ENCODE results near the gene ZFHX2. TPM values are rescaled to one million over a fixed set of nuclear protein-coding genes. Genes with fewer than 3 reads are reported as not detected.

Gene ZFHX2
- polyA plus RNA-seq, 1 of the 3 experiments (the other 2 are of a cell fraction): 0.77 TPM

DNA sequence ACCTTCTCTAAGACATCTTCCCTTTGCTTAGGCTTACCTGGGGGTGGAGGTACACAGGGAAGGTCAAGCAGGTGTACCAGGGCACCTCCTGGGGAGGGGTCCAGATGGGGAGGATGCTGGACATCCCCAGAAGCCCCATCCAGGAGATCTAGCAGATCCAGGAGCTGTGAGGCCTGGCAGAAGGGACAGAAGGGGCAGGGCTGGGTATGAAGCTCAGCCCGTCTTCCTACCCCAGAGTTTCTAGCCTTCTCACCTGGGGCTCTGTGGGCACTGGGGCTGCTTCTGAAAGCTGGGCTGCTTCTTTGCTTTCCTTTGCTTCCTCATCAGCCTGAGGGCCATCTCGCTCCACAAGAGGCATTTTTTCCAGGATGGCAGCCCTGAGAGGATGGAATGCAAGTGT lies 9.7 kb upstream of the ZFHX2 start:
- H3K9me2 ChIP-seq: no peaks in the 10 kb centered on the region
- no peak for DNase-seq
- peaks cover 0 to 15% of the 10 kb centered on the region in 2 experiments; a peak in 1 of 4 replicates for H3K4me1 ChIP-seq (ENCODE audit: control insufficient read depth in 1 of 2, insufficient read depth in 2 of 2, low read depth in 1 of 2, low read length in 1 of 2)
- no peaks in the 10 kb centered on the region for H3K9me3 ChIP-seq
- H3F3A ChIP-seq (replicated peaks; ENCODE audit: insufficient read depth): peaks cover 4% of the 10 kb centered on the region
- 100% methylated on average over 2 of the region's 2 CpGs for WGBS (ENCODE audit: low lambda C conversion rate)
- no peaks in the 10 kb centered on the region for H4K20me1 ChIP-seq (ENCODE audit: insufficient read depth)
- CTCF ChIA-PET: interaction anchor here (0.8 to 19.5 kb wide), 15 partner anchors 8 to 232 kb away, joined by 3 to 785 read pairs (median 9); partner anchors contain the start of genes AP1G2, NGDN and ZFHX2
- TF ChIP-seq, protein P1, sequence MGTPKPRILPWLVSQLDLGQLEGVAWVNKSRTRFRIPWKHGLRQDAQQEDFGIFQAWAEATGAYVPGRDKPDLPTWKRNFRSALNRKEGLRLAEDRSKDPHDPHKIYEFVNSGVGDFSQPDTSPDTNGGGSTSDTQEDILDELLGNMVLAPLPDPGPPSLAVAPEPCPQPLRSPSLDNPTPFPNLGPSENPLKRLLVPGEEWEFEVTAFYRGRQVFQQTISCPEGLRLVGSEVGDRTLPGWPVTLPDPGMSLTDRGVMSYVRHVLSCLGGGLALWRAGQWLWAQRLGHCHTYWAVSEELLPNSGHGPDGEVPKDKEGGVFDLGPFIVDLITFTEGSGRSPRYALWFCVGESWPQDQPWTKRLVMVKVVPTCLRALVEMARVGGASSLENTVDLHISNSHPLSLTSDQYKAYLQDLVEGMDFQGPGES (IDR thresholded peaks at IDR 0.05; ENCODE audit: low read depth, low read length): no peak
- TF ChIP-seq TEAD4 (IDR thresholded peaks at IDR 0.05; ENCODE audit: borderline replicate concordance, insufficient read depth) (no peak), FOSL2 (IDR thresholded peaks at IDR 0.05; ENCODE audit: borderline replicate concordance, low read depth) (no peak), JUND (IDR thresholded peaks at IDR 0.05) (no peak), FOXM1 (IDR thresholded peaks at IDR 0.05; ENCODE audit: low read depth) (no peak), RCOR1 (IDR thresholded peaks at IDR 0.05; ENCODE audit: low read length) (no peak), TCF12 (IDR thresholded peaks at IDR 0.05) (no peak)
- no peak overlapping the region for H3K4me3 ChIP-seq (ENCODE audit: low read depth in 2 of 2, low read length in 1 of 2)
- POLR2A ChIA-PET: interaction anchor here (1.2 to 2.2 kb wide), 4 partner anchors 17 to 92 kb away, joined by 3 to 10 read pairs (median 4); partner anchors contain the start of genes JPH4 and NGDN
- peaks cover 11% of the 10 kb centered on the region; the same call in 1 of the 2 replicates for H3K79me2 ChIP-seq (ENCODE audit: insufficient read depth)
- no peak overlapping the region for H2AFZ ChIP-seq (ENCODE audit: low read depth)
- H3K4me2 ChIP-seq: no peak overlapping the region
- H3K27ac ChIP-seq (ENCODE audit: low read depth in 2 of 2, low read length in 1 of 2): no peak overlapping the region
- H3K27me3 ChIP-seq (ENCODE audit: insufficient read depth): no peaks in the 10 kb centered on the region
- H3K36me3 ChIP-seq (replicated peaks in 1 of 2; ENCODE audit: control insufficient read depth in 1 of 2, insufficient read depth in 2 of 2, low read length in 1 of 2): peaks cover 17 to 56% of the 10 kb centered on the region in 2 experiments
- no peak overlapping the region for H3K9ac ChIP-seq

DNA sequence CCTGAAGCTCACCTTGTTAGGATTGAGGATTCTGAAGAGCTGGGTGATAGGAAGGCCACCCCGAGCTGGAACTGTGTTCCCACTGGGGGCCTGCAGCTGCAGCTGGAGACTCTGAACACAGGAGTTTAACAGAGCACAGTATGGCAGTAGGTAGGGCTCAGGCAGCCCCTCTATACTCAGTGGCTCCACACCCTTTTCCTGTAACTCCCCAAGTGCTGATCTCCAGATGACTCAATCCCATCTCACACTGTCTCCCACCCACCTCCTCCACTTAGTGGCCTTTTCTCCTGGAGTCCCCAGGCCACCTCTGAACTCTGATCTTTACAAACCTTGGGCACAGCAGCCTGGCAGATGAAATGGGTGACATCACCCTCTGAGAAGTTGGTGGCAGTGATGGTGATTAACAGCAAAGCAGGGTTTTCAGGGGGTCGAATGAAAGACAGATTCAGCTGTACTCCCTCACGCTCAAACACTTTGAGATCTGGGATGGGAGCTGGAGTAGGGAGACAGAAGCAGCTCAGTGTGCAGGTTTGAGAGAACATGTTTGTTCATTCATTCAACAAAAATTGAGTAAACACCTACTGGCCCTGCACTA lies 8.5 kb upstream of the ZFHX2 start:
- POLR2A ChIA-PET: interaction anchor here (1.0 to 2.2 kb wide), 5 partner anchors 18 to 83 kb away, joined by 3 to 10 read pairs (median 3); partner anchors contain the start of gene JPH4

More for the DNA sequence above, 8.5 kb upstream of the ZFHX2 start:
- Histone ChIP-seq H3K27me3 (ENCODE audit: insufficient read depth) (no peaks in the 10 kb centered on the region), H3F3A (replicated peaks; ENCODE audit: insufficient read depth) (peaks cover 4% of the 10 kb centered on the region), H3K4me1 (ENCODE audit: control insufficient read depth in 1 of 2, insufficient read depth in 2 of 2, low read depth in 1 of 2, low read length in 1 of 2) (peaks cover 3 to 13% of the 10 kb centered on the region in 2 experiments; a peak in 1 of 4 replicates), H3K4me2 (no peak overlapping the region), H3K79me2 (ENCODE audit: insufficient read depth) (peaks cover 14% of the 10 kb centered on the region; the same call in 1 of the 2 replicates), H2AFZ (ENCODE audit: low read depth) (no peak overlapping the region), H3K36me3 (replicated peaks in 1 of 2; ENCODE audit: control insufficient read depth in 1 of 2, insufficient read depth in 2 of 2, low read length in 1 of 2) (peaks cover 17 to 50% of the 10 kb centered on the region in 2 experiments), H3K9me3 (no peaks in the 10 kb centered on the region), H3K4me3 (ENCODE audit: low read depth in 2 of 2, low read length in 1 of 2) (no peak overlapping the region), H4K20me1 (ENCODE audit: insufficient read depth) (no peaks in the 10 kb centered on the region), H3K9me2 (no peaks in the 10 kb centered on the region), H3K9ac (no peak overlapping the region), H3K27ac (ENCODE audit: low read depth in 2 of 2, low read length in 1 of 2) (no peak overlapping the region)
- TF ChIP-seq SIN3A (IDR thresholded peaks at IDR 0.05; ENCODE audit: borderline replicate concordance, low read depth, low read length): no peak
- TF ChIP-seq, protein P2, sequence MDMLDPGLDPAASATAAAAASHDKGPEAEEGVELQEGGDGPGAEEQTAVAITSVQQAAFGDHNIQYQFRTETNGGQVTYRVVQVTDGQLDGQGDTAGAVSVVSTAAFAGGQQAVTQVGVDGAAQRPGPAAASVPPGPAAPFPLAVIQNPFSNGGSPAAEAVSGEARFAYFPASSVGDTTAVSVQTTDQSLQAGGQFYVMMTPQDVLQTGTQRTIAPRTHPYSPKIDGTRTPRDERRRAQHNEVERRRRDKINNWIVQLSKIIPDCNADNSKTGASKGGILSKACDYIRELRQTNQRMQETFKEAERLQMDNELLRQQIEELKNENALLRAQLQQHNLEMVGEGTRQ (IDR thresholded peaks at IDR 0.05; ENCODE audit: borderline replicate concordance, low read depth, low read length): no peak
- TF ChIP-seq, protein P3, sequence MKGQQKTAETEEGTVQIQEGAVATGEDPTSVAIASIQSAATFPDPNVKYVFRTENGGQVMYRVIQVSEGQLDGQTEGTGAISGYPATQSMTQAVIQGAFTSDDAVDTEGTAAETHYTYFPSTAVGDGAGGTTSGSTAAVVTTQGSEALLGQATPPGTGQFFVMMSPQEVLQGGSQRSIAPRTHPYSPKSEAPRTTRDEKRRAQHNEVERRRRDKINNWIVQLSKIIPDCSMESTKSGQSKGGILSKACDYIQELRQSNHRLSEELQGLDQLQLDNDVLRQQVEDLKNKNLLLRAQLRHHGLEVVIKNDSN (IDR thresholded peaks at IDR 0.05; ENCODE audit: borderline replicate concordance, low read depth): no peak
- TF ChIP-seq POLR2AphosphoS5 (IDR thresholded peaks at IDR 0.05; ENCODE audit: low read depth, low read length): no peak
- no peak for TF ChIP-seq FOXM1 (IDR thresholded peaks at IDR 0.05; ENCODE audit: low read depth)
- TF ChIP-seq NFIC (IDR thresholded peaks at IDR 0.05; ENCODE audit: borderline replicate concordance): no peak
- TF ChIP-seq TAF1 (IDR thresholded peaks at IDR 0.05; ENCODE audit: borderline replicate concordance, low read depth, low read length): no peak
- TF ChIP-seq, protein P4, sequence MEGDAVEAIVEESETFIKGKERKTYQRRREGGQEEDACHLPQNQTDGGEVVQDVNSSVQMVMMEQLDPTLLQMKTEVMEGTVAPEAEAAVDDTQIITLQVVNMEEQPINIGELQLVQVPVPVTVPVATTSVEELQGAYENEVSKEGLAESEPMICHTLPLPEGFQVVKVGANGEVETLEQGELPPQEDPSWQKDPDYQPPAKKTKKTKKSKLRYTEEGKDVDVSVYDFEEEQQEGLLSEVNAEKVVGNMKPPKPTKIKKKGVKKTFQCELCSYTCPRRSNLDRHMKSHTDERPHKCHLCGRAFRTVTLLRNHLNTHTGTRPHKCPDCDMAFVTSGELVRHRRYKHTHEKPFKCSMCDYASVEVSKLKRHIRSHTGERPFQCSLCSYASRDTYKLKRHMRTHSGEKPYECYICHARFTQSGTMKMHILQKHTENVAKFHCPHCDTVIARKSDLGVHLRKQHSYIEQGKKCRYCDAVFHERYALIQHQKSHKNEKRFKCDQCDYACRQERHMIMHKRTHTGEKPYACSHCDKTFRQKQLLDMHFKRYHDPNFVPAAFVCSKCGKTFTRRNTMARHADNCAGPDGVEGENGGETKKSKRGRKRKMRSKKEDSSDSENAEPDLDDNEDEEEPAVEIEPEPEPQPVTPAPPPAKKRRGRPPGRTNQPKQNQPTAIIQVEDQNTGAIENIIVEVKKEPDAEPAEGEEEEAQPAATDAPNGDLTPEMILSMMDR (IDR thresholded peaks at IDR 0.05): no peak
- TF ChIP-seq TCF12 (IDR thresholded peaks at IDR 0.05): no peak
- no peak for TF ChIP-seq RXRA (IDR thresholded peaks at IDR 0.05; ENCODE audit: borderline replicate concordance, low read depth)
- no peak for TF ChIP-seq TEAD4 (IDR thresholded peaks at IDR 0.05; ENCODE audit: borderline replicate concordance, insufficient read depth)
- TF ChIP-seq, protein P5, sequence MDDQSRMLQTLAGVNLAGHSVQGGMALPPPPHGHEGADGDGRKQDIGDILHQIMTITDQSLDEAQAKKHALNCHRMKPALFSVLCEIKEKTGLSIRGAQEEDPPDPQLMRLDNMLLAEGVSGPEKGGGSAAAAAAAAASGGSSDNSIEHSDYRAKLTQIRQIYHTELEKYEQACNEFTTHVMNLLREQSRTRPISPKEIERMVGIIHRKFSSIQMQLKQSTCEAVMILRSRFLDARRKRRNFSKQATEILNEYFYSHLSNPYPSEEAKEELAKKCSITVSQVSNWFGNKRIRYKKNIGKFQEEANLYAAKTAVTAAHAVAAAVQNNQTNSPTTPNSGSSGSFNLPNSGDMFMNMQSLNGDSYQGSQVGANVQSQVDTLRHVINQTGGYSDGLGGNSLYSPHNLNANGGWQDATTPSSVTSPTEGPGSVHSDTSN (IDR thresholded peaks at IDR 0.05): no peak
- no peak for TF ChIP-seq JUND (IDR thresholded peaks at IDR 0.05)
- 67% methylated on average over 3 of the region's 3 CpGs for WGBS (ENCODE audit: low lambda C conversion rate)
- no peak for DNase-seq
- CTCF ChIA-PET: interaction anchor here (0.5 to 19.5 kb wide), 34 partner anchors 9 to 440 kb away, joined by 3 to 785 read pairs (median 6); partner anchors contain the start of genes AP1G2, HOMEZ, JPH4 and NGDN

All from SK-N-SH (cell line).